HepG2 (cell line): ENCODE measurements around the gene TSPAN3. TPM values are rescaled to one million over a fixed set of nuclear protein-coding genes. Genes with fewer than 3 reads are reported as not detected.

ENCODE experiments used
- ARHGAP35 ChIP-seq: sonication (generic); formaldehyde crosslinking; IDR thresholded peaks from 2 replicates; pipeline ENCODE4 v1.9.0; 2022; ENCODE audit warnings: mild to moderate bottlenecking, inconsistent platforms, moderate library complexity, missing genetic modification reagents, borderline replicate concordance
- DNMT3B ChIP-seq: conservative IDR thresholded peaks from 2 replicates; pipeline ENCODE4 v1.6.1; 2016; ENCODE audit warnings: missing biosample characterization, control low read depth
- HMG20B ChIP-seq: conservative IDR thresholded peaks from 2 replicates; pipeline ENCODE4 v1.6.1; 2016; ENCODE audit warnings: missing genetic modification reagents, missing compliant biosample characterization
- NRL ChIP-seq: sonication (generic); formaldehyde crosslinking; IDR thresholded peaks from 2 replicates; pipeline ENCODE4 v1.5.0; 2020; ENCODE audit warnings: missing genetic modification reagents, mild to moderate bottlenecking, moderate library complexity, borderline replicate concordance
- PCBP2 ChIP-seq: fragments of 200-400 bp; formaldehyde crosslinking; optimal IDR thresholded peaks from 2 replicates; pipeline ENCODE3; 2018; ENCODE audit warnings: low read length, low read depth; ENCODE audit not compliant: poor library complexity, severe bottlenecking
- PHF20 ChIP-seq: sonication (generic); formaldehyde crosslinking; IDR thresholded peaks from 2 replicates; pipeline ENCODE4 v1.5.0; 2020; ENCODE audit warnings: mild to moderate bottlenecking, missing genetic modification reagents
- THAP11 ChIP-seq: IDR thresholded peaks from 2 replicates; pipeline ENCODE4 v1.6.1; 2016; ENCODE audit warnings: missing biosample characterization, missing genetic modification reagents
- ZFP1 ChIP-seq: IDR thresholded peaks from 2 replicates; pipeline ENCODE4 v1.6.1; 2016
- ZFX ChIP-seq: sonication (generic); formaldehyde crosslinking; IDR thresholded peaks from 2 replicates; pipeline ENCODE4 v1.4.0; 2020; ENCODE audit warnings: mild to moderate bottlenecking, low read depth, missing genetic modification reagents, moderate library complexity
- ZNF235 ChIP-seq: sonication (generic); formaldehyde crosslinking; IDR thresholded peaks from 2 replicates; pipeline ENCODE4 v1.8.1; 2023; ENCODE audit warnings: mild to moderate bottlenecking, missing genetic modification reagents, borderline replicate concordance
- ZNF367 ChIP-seq: sonication (generic); formaldehyde crosslinking; IDR thresholded peaks from 2 replicates; pipeline ENCODE4 v1.4.0; 2020; ENCODE audit warnings: missing genetic modification reagents, borderline replicate concordance
- ZNF644 ChIP-seq: IDR thresholded peaks from 2 replicates; pipeline ENCODE4 v1.6.1; 2016; ENCODE audit warnings: low read depth
- ZNF747 ChIP-seq: sonication (generic); formaldehyde crosslinking; IDR thresholded peaks from 2 replicates; pipeline ENCODE4 v1.8.1; 2023; ENCODE audit warnings: missing genetic modification reagents, mild to moderate bottlenecking, borderline replicate concordance
- ZNF891 ChIP-seq: sonication (generic); formaldehyde crosslinking; IDR thresholded peaks from 2 replicates; pipeline ENCODE4 v1.5.0; 2020; ENCODE audit warnings: mild to moderate bottlenecking, missing genetic modification reagents
- polyA plus RNA-seq, 8 experiments: library from polyadenylated mRNA; depleted of rRNA in 3 of 8; stranded (reverse) in 7 of 8; unstranded in 1 of 8; fragments of >200 nt; fragmentation: Illumina TruSeq in 4 of 8; extraction: Trizol in 4 of 8; gene quantifications; 2 replicates each; pipeline versions ENCODE4 v1.2.1 to v1.2.3, GENCODE V29; 2011 to 2016; ENCODE audit warnings: low read depth in 4 of 8, missing spikeins in 1 of 8, mixed read lengths in 1 of 8; ENCODE audit not compliant: insufficient read depth in 1 of 8
- total RNA-seq, 5 experiments: library from RNA; depleted of rRNA; stranded (reverse); fragments of >200 nt; fragmentation: Illumina TruSeq; extraction: Trizol; gene quantifications; 2 replicates each; pipeline ENCODE4 v1.2.3, GENCODE V29; 2016; ENCODE audit warnings: low read depth in 1 of 5
- TF ChIP-seq, protein P1 (sequence below): sonication (generic); formaldehyde crosslinking; IDR thresholded peaks from 2 replicates; pipeline ENCODE4 v1.5.0; 2020; ENCODE audit warnings: mild to moderate bottlenecking, missing genetic modification reagents
- TF ChIP-seq, protein P2 (sequence below): sonication (generic); formaldehyde crosslinking; IDR thresholded peaks from 2 replicates; pipeline ENCODE4 v1.5.1; 2020; ENCODE audit warnings: mild to moderate bottlenecking, missing genetic modification reagents, borderline replicate concordance
- TF ChIP-seq, protein P3 (sequence below): sonication (generic); formaldehyde crosslinking; IDR thresholded peaks from 2 replicates; pipeline ENCODE4 v1.8.0; 2022; ENCODE audit warnings: mild to moderate bottlenecking, missing genetic modification reagents, moderate library complexity
- TF ChIP-seq, protein P4 (sequence below): sonication (generic); formaldehyde crosslinking; IDR thresholded peaks from 2 replicates; pipeline ENCODE4 v1.5.0; 2020; ENCODE audit warnings: missing genetic modification reagents, mild to moderate bottlenecking, borderline replicate concordance
- TF ChIP-seq, protein P5 (sequence below): sonication (generic); formaldehyde crosslinking; IDR thresholded peaks from 2 replicates; pipeline ENCODE4 v1.9.0; 2021; ENCODE audit warnings: missing genetic modification reagents, borderline replicate concordance

TSPAN3 gene
- total and polyA plus RNA-seq, 2 of the 13 experiments (the other 11 are each of a cell fraction or from before 2014, with no cell fraction given): 167 to 170 TPM

DNA sequence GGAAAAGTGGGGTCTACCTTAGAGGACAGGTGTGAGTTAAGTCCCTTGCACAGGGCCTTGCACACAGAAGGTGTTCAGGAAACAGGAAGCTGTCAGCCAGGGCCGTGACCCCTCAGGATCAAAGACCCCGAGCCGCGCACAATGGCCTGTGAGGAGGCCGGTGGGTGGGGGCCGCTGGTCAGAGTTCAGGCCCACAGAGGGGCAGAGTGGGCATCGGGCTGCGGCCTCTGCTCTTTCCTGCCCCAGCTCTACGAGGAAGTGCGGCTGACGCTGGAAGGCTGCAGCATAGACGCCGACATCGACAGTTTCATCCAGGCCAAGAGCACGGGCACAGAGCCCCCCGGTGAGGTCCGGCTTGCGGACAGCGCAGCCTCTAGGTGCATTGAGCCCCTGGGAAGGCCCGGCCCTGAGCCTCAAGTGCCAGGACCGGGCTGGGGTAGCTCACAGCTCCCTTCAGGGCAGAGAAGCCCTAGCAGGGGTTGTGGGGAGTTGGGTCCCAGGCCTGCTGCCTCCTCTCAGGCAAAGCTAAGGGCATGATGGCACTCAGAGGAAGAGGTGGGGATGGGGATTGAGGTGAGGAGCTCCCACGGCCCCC is 38.8 kb downstream of the TSPAN3 start (continued):
- TF ChIP-seq, protein P1, sequence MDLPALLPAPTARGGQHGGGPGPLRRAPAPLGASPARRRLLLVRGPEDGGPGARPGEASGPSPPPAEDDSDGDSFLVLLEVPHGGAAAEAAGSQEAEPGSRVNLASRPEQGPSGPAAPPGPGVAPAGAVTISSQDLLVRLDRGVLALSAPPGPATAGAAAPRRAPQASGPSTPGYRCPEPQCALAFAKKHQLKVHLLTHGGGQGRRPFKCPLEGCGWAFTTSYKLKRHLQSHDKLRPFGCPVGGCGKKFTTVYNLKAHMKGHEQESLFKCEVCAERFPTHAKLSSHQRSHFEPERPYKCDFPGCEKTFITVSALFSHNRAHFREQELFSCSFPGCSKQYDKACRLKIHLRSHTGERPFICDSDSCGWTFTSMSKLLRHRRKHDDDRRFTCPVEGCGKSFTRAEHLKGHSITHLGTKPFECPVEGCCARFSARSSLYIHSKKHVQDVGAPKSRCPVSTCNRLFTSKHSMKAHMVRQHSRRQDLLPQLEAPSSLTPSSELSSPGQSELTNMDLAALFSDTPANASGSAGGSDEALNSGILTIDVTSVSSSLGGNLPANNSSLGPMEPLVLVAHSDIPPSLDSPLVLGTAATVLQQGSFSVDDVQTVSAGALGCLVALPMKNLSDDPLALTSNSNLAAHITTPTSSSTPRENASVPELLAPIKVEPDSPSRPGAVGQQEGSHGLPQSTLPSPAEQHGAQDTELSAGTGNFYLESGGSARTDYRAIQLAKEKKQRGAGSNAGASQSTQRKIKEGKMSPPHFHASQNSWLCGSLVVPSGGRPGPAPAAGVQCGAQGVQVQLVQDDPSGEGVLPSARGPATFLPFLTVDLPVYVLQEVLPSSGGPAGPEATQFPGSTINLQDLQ (CRISPR knock-in tag): no peak
- TF ChIP-seq THAP11 (peak; percentile 51; the same call in 1 of the 2 replicates), ARHGAP35 (CRISPR knock-in tag) (no peak), ZNF747 (CRISPR knock-in tag) (no peak), ZNF367 (no peak), ZNF644 (CRISPR knock-in tag) (no peak), NRL (CRISPR knock-in tag) (peak; percentile 70; the same call in 1 of the 2 replicates), ZFP1 (CRISPR knock-in tag) (0 out of 2 replicates have a peak, but pooled peaks have one; percentile 49), PHF20 (CRISPR knock-in tag) (peak; percentile 69), ZFX (CRISPR knock-in tag) (peak; percentile 88), DNMT3B (no peak), ZNF891 (CRISPR knock-in tag) (peak; percentile 38), HMG20B (CRISPR knock-in tag) (no peak), ZNF235 (CRISPR knock-in tag) (no peak), PCBP2 (no peak)
- TF ChIP-seq, protein P2, sequence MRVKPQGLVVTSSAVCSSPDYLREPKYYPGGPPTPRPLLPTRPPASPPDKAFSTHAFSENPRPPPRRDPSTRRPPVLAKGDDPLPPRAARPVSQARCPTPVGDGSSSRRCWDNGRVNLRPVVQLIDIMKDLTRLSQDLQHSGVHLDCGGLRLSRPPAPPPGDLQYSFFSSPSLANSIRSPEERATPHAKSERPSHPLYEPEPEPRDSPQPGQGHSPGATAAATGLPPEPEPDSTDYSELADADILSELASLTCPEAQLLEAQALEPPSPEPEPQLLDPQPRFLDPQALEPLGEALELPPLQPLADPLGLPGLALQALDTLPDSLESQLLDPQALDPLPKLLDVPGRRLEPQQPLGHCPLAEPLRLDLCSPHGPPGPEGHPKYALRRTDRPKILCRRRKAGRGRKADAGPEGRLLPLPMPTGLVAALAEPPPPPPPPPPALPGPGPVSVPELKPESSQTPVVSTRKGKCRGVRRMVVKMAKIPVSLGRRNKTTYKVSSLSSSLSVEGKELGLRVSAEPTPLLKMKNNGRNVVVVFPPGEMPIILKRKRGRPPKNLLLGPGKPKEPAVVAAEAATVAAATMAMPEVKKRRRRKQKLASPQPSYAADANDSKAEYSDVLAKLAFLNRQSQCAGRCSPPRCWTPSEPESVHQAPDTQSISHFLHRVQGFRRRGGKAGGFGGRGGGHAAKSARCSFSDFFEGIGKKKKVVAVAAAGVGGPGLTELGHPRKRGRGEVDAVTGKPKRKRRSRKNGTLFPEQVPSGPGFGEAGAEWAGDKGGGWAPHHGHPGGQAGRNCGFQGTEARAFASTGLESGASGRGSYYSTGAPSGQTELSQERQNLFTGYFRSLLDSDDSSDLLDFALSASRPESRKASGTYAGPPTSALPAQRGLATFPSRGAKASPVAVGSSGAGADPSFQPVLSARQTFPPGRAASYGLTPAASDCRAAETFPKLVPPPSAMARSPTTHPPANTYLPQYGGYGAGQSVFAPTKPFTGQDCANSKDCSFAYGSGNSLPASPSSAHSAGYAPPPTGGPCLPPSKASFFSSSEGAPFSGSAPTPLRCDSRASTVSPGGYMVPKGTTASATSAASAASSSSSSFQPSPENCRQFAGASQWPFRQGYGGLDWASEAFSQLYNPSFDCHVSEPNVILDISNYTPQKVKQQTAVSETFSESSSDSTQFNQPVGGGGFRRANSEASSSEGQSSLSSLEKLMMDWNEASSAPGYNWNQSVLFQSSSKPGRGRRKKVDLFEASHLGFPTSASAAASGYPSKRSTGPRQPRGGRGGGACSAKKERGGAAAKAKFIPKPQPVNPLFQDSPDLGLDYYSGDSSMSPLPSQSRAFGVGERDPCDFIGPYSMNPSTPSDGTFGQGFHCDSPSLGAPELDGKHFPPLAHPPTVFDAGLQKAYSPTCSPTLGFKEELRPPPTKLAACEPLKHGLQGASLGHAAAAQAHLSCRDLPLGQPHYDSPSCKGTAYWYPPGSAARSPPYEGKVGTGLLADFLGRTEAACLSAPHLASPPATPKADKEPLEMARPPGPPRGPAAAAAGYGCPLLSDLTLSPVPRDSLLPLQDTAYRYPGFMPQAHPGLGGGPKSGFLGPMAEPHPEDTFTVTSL: no peak
- TF ChIP-seq, protein P3, sequence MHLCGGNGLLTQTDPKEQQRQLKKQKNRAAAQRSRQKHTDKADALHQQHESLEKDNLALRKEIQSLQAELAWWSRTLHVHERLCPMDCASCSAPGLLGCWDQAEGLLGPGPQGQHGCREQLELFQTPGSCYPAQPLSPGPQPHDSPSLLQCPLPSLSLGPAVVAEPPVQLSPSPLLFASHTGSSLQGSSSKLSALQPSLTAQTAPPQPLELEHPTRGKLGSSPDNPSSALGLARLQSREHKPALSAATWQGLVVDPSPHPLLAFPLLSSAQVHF (CRISPR knock-in tag): no peak
- TF ChIP-seq, protein P4, sequence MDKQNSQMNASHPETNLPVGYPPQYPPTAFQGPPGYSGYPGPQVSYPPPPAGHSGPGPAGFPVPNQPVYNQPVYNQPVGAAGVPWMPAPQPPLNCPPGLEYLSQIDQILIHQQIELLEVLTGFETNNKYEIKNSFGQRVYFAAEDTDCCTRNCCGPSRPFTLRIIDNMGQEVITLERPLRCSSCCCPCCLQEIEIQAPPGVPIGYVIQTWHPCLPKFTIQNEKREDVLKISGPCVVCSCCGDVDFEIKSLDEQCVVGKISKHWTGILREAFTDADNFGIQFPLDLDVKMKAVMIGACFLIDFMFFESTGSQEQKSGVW (CRISPR knock-in tag): no peak
- TF ChIP-seq, protein P5, sequence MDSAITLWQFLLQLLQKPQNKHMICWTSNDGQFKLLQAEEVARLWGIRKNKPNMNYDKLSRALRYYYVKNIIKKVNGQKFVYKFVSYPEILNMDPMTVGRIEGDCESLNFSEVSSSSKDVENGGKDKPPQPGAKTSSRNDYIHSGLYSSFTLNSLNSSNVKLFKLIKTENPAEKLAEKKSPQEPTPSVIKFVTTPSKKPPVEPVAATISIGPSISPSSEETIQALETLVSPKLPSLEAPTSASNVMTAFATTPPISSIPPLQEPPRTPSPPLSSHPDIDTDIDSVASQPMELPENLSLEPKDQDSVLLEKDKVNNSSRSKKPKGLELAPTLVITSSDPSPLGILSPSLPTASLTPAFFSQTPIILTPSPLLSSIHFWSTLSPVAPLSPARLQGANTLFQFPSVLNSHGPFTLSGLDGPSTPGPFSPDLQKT (CRISPR knock-in tag): no peak
